ENCODE results near the gene SNUPN.
A peak's percentile ranks its signal among the peaks of the same experiment; 100 is the strongest.
"Not testable (repeated sequence)": the region's sequence is repeated elsewhere in the genome, so short reads cannot be mapped to it uniquely, and the experiment has no call there.

SNUPN gene

GRCh38 chr15:75584121-75584520 is 41.4 kb downstream of the SNUPN start:
- no peak for DNase-seq (ENCODE audit: low read depth in 4 of 4, low spot score in 1 of 4)

- no peak for DNase-seq (ENCODE audit: low read depth in 4 of 4, low spot score in 1 of 4)
Observed at GRCh38 chr15:75583701-75584100, 41.8 kb downstream of the SNUPN start.

- not testable (repeated sequence) for DNase-seq (ENCODE audit: low read depth in 4 of 4, low spot score in 1 of 4)
Observed at GRCh38 chr15:75582943-75583342, 42.6 kb downstream of the SNUPN start.

- peak; percentile 46 to 61 (median 56) for DNase-seq (ENCODE audit: low read depth in 4 of 4, low spot score in 1 of 4)
Observed at GRCh38 chr15:75578948-75579920, 46.3 kb downstream of the SNUPN start, which contains the start of gene PTPN9. Gene PTPN9 (minus strand): TSS chr15:75579315. CDS start chr15:75578776, 539 bp downstream.

GRCh38 chr15:75578173-75578947 is 47.2 kb downstream of the SNUPN start:
- no peak for DNase-seq (ENCODE audit: low read depth in 4 of 4, low spot score in 1 of 4)

- no peak for DNase-seq (ENCODE audit: low read depth in 4 of 4, low spot score in 1 of 4)
Observed at GRCh38 chr15:75577401-75578172, 47.9 kb downstream of the SNUPN start.

DNA sequence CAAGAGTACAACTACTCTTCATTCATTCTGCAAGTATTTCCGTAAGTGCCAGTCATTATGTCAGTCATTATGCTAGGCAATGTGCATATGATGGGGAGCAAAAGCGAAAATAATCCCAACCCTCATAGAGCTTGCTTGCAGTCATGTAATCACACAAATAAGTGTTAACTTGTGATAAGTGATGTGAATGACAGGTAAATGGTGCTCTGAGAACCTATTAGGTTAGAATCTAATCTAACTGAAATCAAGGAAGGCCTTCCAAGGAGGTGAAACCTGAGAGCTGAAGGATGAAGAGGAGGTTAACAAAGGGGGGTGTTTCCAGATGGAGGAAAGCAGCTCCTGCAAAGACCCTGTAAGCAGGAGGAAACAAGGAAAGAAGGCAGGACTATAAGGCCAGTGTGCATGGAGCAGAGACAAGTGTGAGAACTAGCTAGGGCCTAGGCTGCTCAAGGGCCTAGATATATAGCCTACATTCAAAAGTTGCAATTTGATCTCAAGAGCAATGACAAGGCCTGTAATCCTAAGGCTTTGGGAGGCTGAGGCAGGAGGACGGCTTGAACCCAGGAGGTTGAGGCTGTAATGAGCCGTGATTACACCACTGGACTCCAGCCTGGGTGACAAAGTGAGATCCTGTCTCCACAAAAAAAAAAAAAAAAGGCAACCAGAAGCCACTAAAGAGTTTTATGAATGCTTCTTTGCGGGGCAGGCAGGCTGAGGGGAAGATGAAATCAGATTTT is 51.7 kb downstream of the SNUPN start:
- DNase-seq (ENCODE audit: low read depth in 4 of 4, low spot score in 1 of 4): no peak

DNA sequence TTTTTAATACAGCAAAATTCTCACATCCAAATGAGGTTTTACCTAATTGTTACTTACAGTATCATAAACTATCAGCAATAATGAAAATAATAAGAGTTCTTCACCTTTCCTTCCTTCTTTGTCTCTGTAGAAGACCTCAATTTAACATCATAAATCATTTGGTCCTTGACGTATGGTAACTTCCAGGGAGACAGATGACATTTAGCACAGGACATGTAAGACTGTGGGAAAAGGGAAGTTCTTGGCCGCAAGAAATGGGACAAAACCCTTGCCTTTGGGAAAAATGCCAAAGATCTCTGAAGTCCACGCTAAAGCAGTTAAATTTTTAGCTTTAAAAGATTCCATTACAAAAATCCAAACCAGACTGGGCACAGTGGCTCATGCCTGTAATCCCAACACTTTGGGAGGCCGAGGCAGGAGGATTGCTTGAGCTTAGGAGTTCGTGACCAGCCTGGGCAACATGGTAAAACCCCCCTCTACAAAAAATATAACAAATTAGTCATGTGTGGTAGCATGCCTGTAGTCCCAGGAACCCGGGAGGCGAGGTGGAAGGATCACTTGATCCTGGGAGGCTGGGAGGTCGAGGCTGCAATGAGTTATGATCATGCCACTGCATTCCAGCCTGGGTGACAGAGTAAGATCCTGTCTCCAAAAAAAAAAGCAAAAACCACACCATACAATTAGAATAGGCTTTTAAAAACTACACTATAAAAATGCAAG is 55.2 kb downstream of the SNUPN start:
- DNase-seq (ENCODE audit: low read depth in 4 of 4, low spot score in 1 of 4): no peak

GRCh38 chr15:75565062-75565970 is 60.2 kb downstream of the SNUPN start:
- no peak for DNase-seq (ENCODE audit: low read depth in 4 of 4, low spot score in 1 of 4)

DNA sequence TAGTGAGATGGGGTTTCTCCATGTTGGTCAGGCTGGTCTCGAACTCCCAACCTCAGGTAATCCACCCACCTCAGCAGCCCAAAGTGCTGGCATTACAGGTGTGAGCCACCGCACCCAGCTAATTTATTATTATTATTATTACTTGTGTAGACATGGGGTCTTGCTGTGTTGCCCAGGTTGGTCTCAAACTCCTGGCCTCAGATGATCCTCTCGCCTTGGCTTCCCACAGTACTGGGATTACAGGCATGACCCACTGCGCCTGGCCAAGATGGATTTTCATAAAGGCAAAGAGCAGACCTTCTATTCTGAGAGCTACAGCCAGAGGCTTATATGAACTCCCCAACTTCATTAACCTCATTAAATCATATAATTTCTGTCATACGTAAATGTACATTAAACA is 63.6 kb downstream of the SNUPN start:
- no peak for DNase-seq (ENCODE audit: low read depth in 4 of 4, low spot score in 1 of 4)

- not testable (repeated sequence) for DNase-seq (ENCODE audit: low read depth in 4 of 4, low spot score in 1 of 4)
Observed at GRCh38 chr15:75559360-75559759, 66.2 kb downstream of the SNUPN start.

DNA sequence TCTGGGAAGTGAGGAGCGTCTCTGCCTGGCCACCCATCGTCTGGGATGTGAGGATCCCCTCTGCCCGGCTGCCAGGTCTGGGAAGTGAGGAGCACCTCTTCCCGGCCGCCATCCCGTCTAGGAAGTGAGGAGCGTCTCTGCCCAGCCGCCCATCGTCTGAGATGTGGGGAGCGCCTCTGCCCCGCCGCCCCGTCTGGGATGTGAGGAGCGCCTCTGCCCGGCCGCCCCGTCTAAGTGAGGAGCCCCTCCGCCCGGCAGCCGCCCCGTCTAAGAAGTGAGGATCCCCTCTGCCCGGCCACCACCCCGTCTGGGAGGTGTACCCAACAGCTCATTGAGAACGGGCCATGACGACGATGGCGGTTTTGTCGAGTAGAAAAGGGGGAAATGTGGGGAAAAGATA is 66.6 kb downstream of the SNUPN start:
- DNase-seq (ENCODE audit: low read depth in 4 of 4, low spot score in 1 of 4): not testable (repeated sequence)

GRCh38 chr15:75554717-75555116 is 70.8 kb downstream of the SNUPN start:
- DNase-seq (ENCODE audit: low read depth in 4 of 4, low spot score in 1 of 4): no peak

DNA sequence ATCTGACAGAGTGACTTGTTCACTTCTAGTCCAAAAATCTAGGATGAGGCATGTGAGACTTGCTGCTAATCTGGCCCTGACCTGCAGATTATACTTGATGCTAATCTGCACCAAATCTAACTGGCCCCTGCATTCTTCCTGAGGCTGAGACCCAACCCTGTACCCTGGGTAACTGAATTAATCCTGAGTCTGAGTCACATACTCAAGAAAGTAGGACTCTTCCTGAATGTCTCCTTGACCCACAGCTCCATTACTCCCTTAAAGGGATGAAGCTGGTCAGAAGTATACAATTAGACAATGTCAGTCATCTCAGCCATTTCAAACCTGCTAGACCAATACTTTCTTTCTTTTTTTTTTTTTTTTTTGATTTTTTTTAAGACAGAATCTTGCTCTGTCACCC is 71.9 kb downstream of the SNUPN start:
- DNase-seq (ENCODE audit: low read depth in 4 of 4, low spot score in 1 of 4): no peak

GRCh38 chr15:75551091-75551490 is 74.4 kb downstream of the SNUPN start:
- no peak for DNase-seq (ENCODE audit: low read depth in 4 of 4, low spot score in 1 of 4)
